ENCODE data around the gene HSBP1L1. TPM values are rescaled to one million over a fixed set of nuclear protein-coding genes. Genes with fewer than 3 reads are reported as not detected.
A peak's percentile ranks its signal among the peaks of the same experiment; 100 is the strongest.
"Not testable (repeated sequence)": the region's sequence is repeated elsewhere in the genome, so short reads cannot be mapped to it uniquely, and the experiment has no call there.

HSBP1L1 gene
- total RNA-seq, 3 donors from 2014 or later: 33.8 to 73.7 (median 68.4) TPM

GRCh38 chr18:79956276-79956675 is 8.2 kb upstream of the HSBP1L1 start:
- Histone ChIP-seq H3K9me3 (no peaks in the 10 kb centered on the region), H3K4me3 (no peak overlapping the region), H3K36me3 (ENCODE audit: low read depth) (no peaks in the 10 kb centered on the region), H3K4me1 (ENCODE audit: low read depth) (peaks cover 46% of the 10 kb centered on the region)
- intact Hi-C loops (cut with DNase I, micrococcal nuclease): no loop called here
- ATAC-seq: no peak
- DNase-seq: peak in 1 of 3 donors; percentile 6
- no peak for TF ChIP-seq CTCF (IDR thresholded peaks at IDR 0.05)

- Histone ChIP-seq H3K4me1 (ENCODE audit: low read depth) (peaks cover 49% of the 10 kb centered on the region), H3K36me3 (ENCODE audit: low read depth) (no peaks in the 10 kb centered on the region), H3K9me3 (no peaks in the 10 kb centered on the region), H3K4me3 (no peak overlapping the region)
- peak in 1 of 3 donors; percentile 10 for DNase-seq
- no peak for TF ChIP-seq CTCF (IDR thresholded peaks at IDR 0.05)
- ATAC-seq: no peak
- intact Hi-C loops (cut with DNase I, micrococcal nuclease): no loop called here
Measured at GRCh38 chr18:79958981-79959380, 5.5 kb upstream of the HSBP1L1 start.

- H3K9me3 ChIP-seq; H3K4me3 ChIP-seq; H3K36me3 ChIP-seq (ENCODE audit: low read depth); intact Hi-C loops (cut with DNase I, micrococcal nuclease): not testable (repeated sequence)
- H3K4me1 ChIP-seq (ENCODE audit: low read depth): peaks cover 42% of the 10 kb centered on the region
- peak; percentile 56 to 67 (median 65) for DNase-seq
- peak; percentile 9 for ATAC-seq
Measured at GRCh38 chr18:79960161-79960801, 4.2 kb upstream of the HSBP1L1 start.

- intact Hi-C loops (cut with DNase I, micrococcal nuclease): no loop called here
- Histone ChIP-seq H3K4me1 (ENCODE audit: low read depth) (peaks cover 43% of the 10 kb centered on the region), H3K36me3 (ENCODE audit: low read depth) (no peaks in the 10 kb centered on the region), H3K9me3 (no peaks in the 10 kb centered on the region), H3K4me3 (no peak overlapping the region)
- ATAC-seq (no peak), DNase-seq (peak in 1 of 3 donors; percentile 40)
- TF ChIP-seq CTCF (IDR thresholded peaks at IDR 0.05): no peak
Measured at GRCh38 chr18:79960921-79961526, 3.4 kb upstream of the HSBP1L1 start.

- Histone ChIP-seq H3K36me3 (ENCODE audit: low read depth) (no peaks in the 10 kb centered on the region), H3K9me3 (no peaks in the 10 kb centered on the region), H3K4me1 (ENCODE audit: low read depth) (peaks cover 48% of the 10 kb centered on the region), H3K4me3 (no peak overlapping the region)
- intact Hi-C loops (cut with DNase I, micrococcal nuclease): no loop called here
- DNase-seq (peak; percentile 60 to 71 (median 67)), ATAC-seq (peak; percentile 27)
- no peak for TF ChIP-seq CTCF (IDR thresholded peaks at IDR 0.05)
Measured at GRCh38 chr18:79961527-79962291, 2.7 kb upstream of the HSBP1L1 start.

- no peaks in the 10 kb centered on the region for H3K9me3 ChIP-seq
- intact Hi-C loops (cut with DNase I, micrococcal nuclease): no loop called here
- peak in 1 of 3 donors; percentile 54 for DNase-seq
- no peak overlapping the region for H3K4me3 ChIP-seq
- TF ChIP-seq CTCF (IDR thresholded peaks at IDR 0.05): no peak
- ATAC-seq: no peak
- H3K4me1 ChIP-seq (ENCODE audit: low read depth): peaks cover 48% of the 10 kb centered on the region
- H3K36me3 ChIP-seq (ENCODE audit: low read depth): no peaks in the 10 kb centered on the region
Measured at GRCh38 chr18:79962311-79962710, 2.1 kb upstream of the HSBP1L1 start.
